ENCODE measurements around the gene POLD4.

DNA sequence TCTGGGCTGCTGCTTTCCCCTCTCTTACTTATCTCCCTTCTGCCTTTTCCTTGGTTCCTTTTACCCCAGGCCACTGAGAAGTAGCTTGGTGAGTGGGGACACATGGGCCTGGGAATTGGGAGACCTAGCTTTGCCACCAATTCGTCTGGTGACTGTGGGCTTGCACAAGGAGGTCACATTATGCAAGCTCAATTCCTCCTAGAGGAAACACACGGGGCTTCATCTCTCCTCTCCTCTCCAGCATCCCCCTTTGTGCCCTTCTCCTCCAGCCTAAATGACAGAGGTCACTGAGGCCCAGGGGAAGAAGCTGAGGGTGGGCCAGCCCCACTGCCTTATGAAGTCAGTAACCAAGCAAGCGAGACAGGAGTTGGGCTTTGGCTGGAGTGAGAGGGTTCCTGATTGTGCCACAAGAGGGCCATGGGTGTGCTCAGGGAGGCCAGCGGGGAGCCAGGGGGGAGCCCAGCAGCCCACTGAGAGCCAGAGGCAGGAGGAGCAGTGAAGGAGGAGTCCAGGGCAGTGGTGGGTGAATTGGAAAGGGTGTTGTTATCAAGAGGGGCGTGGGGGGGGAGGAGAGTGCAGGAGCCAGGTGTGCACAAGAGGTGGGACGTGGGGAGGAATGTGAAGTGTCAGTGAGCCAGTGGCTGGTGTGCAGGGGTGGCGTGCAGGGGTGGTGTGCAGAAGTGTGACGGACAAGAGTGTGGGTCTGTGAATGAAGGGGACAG lies 18.0 kb upstream of the POLD4 start:
- no peak for TF ChIP-seq EZH2phosphoT487 (IDR thresholded peaks at IDR 0.05; ENCODE audit: insufficient read depth, low read depth)
- no peak for TF ChIP-seq EZH2 (IDR thresholded peaks at IDR 0.05; ENCODE audit: insufficient read depth, poor library complexity, severe bottlenecking)

All from GM23248 (cell line).